Peyer's patch (tissue), 4 donors: Measurements from ENCODE around the gene SYNDIG1.

Experiments
- CTCF ChIP-seq, 6 experiments: fragments of 450-650 bp in 4 of 6; fragments of 200-600 bp in 2 of 6; sonication (generic) in 1 of 6; IDR thresholded peaks; one replicate each; pipeline ENCODE4 v1.5.1; 2017 to 2019; ENCODE audit warnings: antibody characterized with exemption in 6 of 6, mild to moderate bottlenecking in 3 of 6, moderate library complexity in 1 of 6
- POLR2A ChIP-seq, 2 donors: fragments of 450-650 bp; IDR thresholded peaks; one replicate each; pipeline ENCODE4 v1.5.1; 2017; ENCODE audit warnings: antibody characterized with exemption in 2 of 2, mild to moderate bottlenecking in 2 of 2, moderate library complexity in 2 of 2

- TF ChIP-seq CTCF (IDR thresholded peaks at IDR 0.05), result no peak
- no peak for TF ChIP-seq POLR2A (IDR thresholded peaks at IDR 0.05)
Observed at GRCh38 chr20:24670341-24670872, 201.0 kb downstream of the SYNDIG1 start.
